GDM1 (cell line): ENCODE data around the gene DYSF.

Experiments used
- DNase-seq: peaks from one replicate; lab custom pipeline; 2025; lab: John Stamatoyannopoulos, UW

DYSF gene

GRCh38 chr2:71602581-71602980 is 149.2 kb downstream of the DYSF start:
- DNase-seq, result no peak

GRCh38 chr2:71603311-71603811 is 150.0 kb downstream of the DYSF start:
- no peak for DNase-seq

DNA sequence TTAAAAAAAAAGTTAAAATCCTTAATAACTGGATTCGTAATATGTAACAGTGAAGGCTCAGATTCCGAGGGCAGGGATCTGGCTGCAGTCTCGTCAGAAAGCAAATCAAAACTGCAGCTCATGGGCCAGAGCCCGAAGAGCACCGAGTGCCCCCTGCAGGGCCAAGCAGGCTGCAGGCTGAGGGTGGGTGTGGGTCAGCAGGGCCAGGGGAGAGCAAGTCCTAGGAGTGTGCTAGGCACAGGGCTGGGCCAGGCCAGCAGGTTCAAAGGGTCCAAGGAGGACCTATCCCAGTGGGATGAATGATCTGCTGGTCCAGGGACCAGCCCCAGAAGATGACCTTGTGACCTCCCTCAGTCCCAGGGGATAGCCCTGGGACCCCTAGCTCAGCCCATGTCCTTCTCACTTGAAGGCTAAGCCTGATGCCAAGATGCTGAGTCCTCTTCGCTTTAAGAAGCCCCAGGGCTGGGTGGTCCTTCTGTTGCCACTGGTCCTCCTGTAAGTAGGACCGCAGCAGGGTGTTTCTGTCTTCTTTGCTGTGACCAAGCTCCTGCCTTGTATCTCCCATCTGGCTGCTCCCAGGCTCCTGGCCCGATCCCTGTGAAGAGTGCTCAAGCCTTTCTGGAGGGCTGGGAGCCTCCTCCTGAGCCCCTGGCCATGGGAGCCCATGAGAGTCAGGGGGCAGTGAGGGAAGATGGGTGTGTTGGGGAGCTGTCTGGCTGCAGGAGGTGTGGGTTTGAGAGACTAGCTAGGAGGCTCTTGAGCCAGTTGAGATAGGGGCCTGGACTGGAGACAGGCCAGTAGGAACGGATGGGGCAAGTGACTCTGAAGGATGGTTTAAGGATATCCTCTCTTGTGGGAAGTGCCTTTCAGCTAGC is 150.7 kb downstream of the DYSF start:
- no peak for DNase-seq

GRCh38 chr2:71604726-71605120 is 151.4 kb downstream of the DYSF start:
- DNase-seq, result no peak

- no peak for DNase-seq
Measured at GRCh38 chr2:71605173-71605641, 151.8 kb downstream of the DYSF start.

GRCh38 chr2:71605781-71606241 is 152.4 kb downstream of the DYSF start:
- DNase-seq, result no peak

DNA sequence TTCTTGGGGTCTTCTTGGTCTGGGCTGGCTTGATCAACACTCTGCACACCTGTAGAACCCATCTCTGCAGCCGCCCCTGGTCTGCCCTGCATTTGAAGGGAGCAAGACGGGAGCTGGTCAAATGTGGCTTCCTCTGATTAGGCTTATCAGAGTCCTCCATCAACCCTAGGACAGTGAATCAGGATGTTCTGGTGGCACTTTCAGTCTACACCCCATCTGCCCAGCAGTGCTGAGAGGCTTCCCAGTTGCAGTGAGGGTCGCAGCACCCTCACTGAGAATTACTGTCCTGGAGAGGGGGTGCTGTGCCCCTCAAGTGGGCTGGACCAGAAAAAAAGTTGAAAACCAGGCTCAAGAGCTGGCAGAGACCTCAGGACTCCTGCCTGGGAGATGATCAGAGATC is 152.9 kb downstream of the DYSF start:
- DNase-seq, result no peak

GRCh38 chr2:71607151-71607889 is 154.0 kb downstream of the DYSF start:
- no peak for DNase-seq

GRCh38 chr2:71608034-71608433 is 154.7 kb downstream of the DYSF start:
- DNase-seq, result no peak

GRCh38 chr2:71608441-71608840 is 155.1 kb downstream of the DYSF start:
- no peak for DNase-seq

- DNase-seq, result no peak
Measured at GRCh38 chr2:71609029-71609428, 155.7 kb downstream of the DYSF start.

- no peak for DNase-seq
Measured at GRCh38 chr2:71609441-71609840, 156.1 kb downstream of the DYSF start.

GRCh38 chr2:71609958-71610357 is 156.6 kb downstream of the DYSF start:
- DNase-seq, result no peak

DNA sequence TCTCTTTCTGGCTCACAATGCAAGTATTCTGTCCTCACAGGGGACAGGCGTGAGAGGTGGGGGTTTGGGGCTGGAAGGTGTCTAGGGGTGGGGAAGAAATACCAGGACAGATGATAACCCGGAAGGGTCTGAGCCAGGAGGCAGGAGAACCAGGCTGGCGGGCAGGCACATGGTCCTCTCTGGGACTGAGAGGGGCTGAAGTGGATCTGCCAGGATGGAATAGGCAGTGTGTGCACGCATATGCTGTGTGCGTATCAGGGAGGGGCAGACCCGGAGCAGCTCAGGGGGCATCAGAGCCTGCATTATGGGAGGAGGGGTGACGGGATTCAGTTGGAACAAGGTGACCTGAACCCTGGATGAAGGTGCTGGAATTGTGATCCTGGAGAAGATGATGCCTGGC is 157.3 kb downstream of the DYSF start:
- no peak for DNase-seq

- DNase-seq, result no peak
Measured at GRCh38 chr2:71611247-71611646, 157.9 kb downstream of the DYSF start.

DNA sequence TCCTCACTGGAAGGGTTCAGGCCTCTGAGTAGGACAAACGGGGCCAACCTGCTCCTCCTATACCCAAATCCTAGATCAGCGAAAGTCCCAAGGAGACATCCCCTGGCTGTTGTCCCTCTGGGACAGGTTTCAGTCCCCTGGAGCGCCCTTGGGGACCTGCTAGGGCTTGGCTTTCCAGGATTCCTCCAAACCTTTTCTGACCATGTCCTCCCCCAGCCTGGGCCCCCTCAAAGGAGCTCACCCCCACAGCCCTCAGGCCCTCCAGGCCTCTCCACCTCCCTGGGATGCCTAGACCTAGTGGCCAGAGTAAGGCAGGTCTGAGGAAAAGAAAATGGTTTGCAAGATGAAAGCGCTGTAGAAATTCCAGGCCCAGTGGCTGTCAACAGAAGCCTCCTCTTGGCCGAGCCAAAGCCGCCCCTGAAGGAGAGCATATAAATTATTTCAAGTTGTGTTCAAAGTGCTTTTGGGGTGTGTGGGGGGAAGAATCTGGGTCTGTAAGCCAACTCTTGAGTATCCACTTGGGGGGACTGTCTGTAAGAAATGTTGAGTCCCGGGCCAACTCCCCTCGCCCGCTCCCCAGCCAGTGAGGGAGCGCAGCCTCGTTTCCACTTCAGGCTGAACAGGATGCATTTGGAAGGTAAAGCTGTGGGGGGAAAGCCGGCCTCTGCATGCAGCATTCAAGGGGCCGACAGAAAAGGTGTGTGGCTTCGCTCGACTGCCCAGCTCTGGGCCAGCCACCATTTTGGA is 158.6 kb downstream of the DYSF start:
- DNase-seq, result no peak

DNA sequence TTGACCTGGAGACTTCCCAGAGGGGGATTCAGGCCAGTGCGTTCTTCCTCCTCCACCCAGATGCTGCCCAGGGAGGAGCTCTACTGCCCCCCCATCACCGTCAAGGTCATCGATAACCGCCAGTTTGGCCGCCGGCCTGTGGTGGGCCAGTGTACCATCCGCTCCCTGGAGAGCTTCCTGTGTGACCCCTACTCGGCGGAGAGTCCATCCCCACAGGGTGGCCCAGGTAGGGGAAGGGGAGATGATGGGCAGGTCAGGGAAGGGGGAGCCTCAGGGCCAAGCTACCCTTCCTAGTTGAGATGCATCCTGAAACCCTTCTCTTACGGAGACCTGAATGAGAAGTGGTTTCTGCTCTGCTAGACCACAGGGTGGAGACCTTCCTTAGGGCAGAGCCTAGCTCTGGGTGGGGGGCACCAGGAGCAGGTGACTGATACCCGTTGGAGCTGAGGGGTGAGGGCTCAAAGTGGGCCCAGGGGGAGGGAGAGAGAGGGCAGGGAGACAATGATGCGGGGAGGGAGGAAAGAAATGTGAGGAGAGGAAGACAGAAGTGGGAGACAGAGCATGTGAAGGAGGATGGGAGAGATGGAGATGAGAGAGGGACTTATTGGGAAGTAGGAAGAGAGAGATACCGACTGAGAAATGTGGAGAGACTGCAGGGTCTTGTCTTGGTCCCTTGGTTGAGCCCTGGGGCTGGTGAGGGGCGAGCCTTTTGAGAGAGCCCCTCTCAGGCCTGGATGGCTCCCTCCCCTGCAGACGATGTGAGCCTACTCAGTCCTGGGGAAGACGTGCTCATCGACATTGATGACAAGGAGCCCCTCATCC is 159.4 kb downstream of the DYSF start:
- DNase-seq, result no peak

- DNase-seq, result no peak
Measured at GRCh38 chr2:71613403-71613952, 160.1 kb downstream of the DYSF start.

DNA sequence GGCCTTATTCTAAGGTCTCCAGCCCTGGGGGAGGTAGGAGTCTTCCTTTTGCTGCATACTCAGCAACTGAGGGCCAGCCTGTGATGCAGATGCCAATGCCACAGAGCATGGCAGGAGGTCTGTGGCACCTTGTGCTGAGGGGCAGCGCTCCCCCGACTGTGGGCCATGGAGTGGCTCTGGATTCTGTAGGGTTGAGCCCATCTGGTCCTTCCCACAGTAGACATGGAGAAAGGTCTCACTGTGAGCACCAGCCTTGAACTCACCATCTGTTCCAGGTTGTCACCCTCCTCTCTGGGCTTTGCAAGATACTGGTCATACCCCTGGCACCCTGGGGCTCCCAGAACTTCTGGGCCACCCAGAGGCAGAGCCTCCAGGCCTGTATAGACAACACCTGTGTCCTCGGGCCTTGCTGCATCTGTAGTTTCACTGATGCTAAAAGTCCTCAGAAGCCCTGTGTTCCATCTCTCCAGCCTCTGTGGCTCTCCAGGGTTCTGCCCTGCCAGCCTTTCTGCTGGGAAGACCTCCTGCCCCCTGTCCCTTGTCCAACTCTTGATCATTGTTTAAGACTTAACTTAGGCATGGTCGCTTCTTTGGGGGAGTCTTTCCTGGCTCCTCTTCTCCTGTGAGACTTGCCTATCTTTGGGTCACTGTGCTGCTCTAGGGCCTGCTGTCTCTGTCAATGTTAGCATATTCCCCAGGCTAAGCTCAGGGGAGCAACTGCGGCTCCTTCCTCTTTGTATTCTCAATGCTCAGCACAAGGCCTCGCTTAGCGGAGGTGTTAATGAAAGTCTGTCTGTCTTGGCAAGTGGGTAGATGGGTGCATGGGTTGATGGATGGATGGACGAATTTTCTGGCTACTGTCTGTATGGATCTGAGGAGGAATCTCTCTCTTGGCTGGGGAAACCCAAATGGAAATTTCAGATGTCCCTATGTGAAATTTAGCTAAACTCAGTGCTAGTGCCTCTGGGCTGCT is 160.9 kb downstream of the DYSF start:
- DNase-seq, result no peak
